Measurements from ENCODE around the gene HOOK2. TPM values are rescaled to one million over a fixed set of nuclear protein-coding genes. Genes with fewer than 3 reads are reported as not detected.
A peak's percentile ranks its signal among the peaks of the same experiment; 100 is the strongest.

Gene HOOK2
- total and polyA plus RNA-seq, 2 of the 8 experiments (the other 6 are each of a cell fraction or from before 2014, with no cell fraction given): 23.8 to 63.2 TPM

DNA sequence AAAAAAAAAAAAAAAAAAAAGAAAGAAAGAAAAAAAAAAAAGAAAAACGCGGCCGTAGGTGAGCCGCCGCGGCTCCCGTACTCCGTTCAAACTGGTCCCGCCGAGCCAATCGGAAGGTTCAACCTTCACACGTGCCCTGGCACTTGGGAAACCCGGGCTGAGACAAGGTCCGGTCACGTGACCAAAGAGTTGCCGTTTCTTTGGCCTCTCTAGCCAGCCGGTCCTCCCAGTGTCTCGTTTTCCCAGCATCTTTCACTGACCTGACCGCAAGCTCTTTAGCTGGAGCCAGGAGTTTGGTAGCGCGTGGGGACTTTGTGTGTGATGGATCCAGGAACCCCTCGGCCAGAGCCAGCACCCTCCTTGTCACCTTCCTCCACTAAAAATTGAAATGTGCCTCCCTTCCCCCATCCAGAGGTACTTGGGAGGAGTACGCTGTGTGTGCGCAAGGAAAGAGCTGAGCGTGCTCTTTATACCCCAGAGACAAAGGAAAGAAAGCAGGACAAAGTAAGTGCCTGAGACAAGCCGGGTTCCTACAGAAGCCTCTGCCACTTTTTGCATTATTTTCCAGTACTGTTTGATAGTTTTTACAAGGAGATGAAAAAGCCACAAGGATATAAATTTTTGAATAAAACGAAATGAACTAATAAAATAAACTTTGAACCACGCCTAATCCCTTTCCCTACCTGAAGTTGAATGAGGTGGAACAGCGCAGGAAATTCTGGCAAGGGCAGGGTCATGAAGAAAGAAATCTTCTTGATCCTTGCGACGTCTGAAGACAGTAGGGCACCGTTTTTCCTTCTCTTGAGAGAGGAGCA lies 52.6 kb downstream of the HOOK2 start (continued):
- no peak for TF ChIP-seq HDAC6 (IDR thresholded peaks at IDR 0.05; ENCODE audit: low read depth, low read length)
- peak; percentile 62 for TF ChIP-seq TAF7 (optimal IDR thresholded peaks at IDR 0.05; ENCODE audit: borderline replicate concordance, low read depth, low read length)
- TF ChIP-seq BCL11A (IDR thresholded peaks at IDR 0.05; ENCODE audit: low read depth in 2 of 2, low read length in 2 of 2): no peak
- TF ChIP-seq CEBPB (IDR thresholded peaks at IDR 0.05; ENCODE audit: low read depth, low read length): peak; percentile 66
- TF ChIP-seq TBP (IDR thresholded peaks at IDR 0.05; ENCODE audit: low read depth, low read length): peak; percentile 76
